Measurements from ENCODE around the gene TGM2. TPM values are rescaled to one million over a fixed set of nuclear protein-coding genes. Genes with fewer than 3 reads are reported as not detected.

Gene TGM2
- total and polyA plus RNA-seq, 9 of the 15 experiments (the other 6 are each of a cell fraction or from before 2014, with no cell fraction given): 5.5 to 78.5 (median 37.6) TPM

DNA sequence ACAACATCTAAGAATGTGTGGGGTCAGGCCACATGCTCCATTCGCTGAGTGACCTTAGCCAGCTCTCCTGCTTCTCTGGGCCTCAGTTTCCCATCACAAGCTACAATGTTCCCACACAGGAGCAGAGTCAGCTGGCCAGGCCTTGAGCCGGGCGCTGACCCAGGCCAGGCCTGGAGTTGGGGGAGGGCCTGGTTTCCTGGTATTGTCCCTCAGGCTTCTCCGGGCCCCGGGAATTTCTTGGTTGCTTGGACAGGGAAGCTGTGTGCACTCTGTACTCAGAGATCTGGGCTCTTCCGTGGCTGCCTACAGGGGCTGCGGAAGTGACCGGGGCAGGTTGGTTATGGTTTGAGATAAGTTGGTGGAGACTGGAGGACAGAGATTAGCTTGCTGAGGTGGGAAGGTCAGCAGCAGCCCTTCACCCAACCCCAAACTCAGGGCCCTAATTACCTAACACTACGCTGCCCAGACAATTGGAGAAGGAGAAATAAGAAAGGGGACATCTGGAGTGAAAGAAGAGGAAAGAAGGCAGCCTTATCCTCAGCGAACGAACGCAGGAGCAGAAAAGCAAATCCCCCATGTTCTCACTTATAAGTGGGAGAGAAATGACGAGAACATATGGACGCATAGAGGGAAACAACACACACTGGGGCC lies 6.2 kb downstream of the TGM2 start (continued):
- TF ChIP-seq, protein P1, sequence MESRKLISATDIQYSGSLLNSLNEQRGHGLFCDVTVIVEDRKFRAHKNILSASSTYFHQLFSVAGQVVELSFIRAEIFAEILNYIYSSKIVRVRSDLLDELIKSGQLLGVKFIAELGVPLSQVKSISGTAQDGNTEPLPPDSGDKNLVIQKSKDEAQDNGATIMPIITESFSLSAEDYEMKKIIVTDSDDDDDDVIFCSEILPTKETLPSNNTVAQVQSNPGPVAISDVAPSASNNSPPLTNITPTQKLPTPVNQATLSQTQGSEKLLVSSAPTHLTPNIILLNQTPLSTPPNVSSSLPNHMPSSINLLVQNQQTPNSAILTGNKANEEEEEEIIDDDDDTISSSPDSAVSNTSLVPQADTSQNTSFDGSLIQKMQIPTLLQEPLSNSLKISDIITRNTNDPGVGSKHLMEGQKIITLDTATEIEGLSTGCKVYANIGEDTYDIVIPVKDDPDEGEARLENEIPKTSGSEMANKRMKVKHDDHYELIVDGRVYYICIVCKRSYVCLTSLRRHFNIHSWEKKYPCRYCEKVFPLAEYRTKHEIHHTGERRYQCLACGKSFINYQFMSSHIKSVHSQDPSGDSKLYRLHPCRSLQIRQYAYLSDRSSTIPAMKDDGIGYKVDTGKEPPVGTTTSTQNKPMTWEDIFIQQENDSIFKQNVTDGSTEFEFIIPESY (CRISPR knock-in tag; IDR thresholded peaks at IDR 0.05): no peak
- TF ChIP-seq HDAC1 (IDR thresholded peaks at IDR 0.05) (peak; percentile 5 to 91; a peak in 2 of 4 replicates), ZNF668 (CRISPR knock-in tag; IDR thresholded peaks at IDR 0.05) (peak; percentile 81; the same call in 1 of the 2 replicates), ZNF134 (CRISPR knock-in tag; conservative IDR thresholded peaks at IDR 0.05) (0 out of 2 replicates have a peak, but pooled peaks have one; percentile 10), THRB (CRISPR knock-in tag; conservative IDR thresholded peaks at IDR 0.05) (no peak), SMAD1 (IDR thresholded peaks at IDR 0.05; ENCODE audit: low read depth, low read length, partially characterized antibody) (peak; percentile 45), HIVEP1 (CRISPR knock-in tag; IDR thresholded peaks at IDR 0.05) (no peak), CREBBP (IDR thresholded peaks at IDR 0.05; ENCODE audit: low read depth, low read length) (no peak), ZNF561 (CRISPR knock-in tag; conservative IDR thresholded peaks at IDR 0.05) (no peak), ETV5 (CRISPR knock-in tag; IDR thresholded peaks at IDR 0.05; ENCODE audit: low read depth) (peak; percentile 96), MIER1 (IDR thresholded peaks at IDR 0.05; ENCODE audit: low read depth) (no peak; the same call in 1 of the 2 replicates), FOXK2 (conservative IDR thresholded peaks at IDR 0.05 in 1 of 2, IDR thresholded peaks at IDR 0.05 in 1 of 2; ENCODE audit: low read depth in 2 of 2) (peak in 1 of 2 experiments; percentile 15; a peak in 1 of 4 replicates), SMARCE1 (IDR thresholded peaks at IDR 0.05) (peak; percentile 92), NBN (IDR thresholded peaks at IDR 0.05; ENCODE audit: low read depth) (peak; percentile 93), KAT8 (IDR thresholded peaks at IDR 0.05; ENCODE audit: low read depth) (no peak), E2F3 (CRISPR knock-in tag; IDR thresholded peaks at IDR 0.05) (peak; percentile 62; the same call in 1 of the 2 replicates), ZFP91 (CRISPR knock-in tag; IDR thresholded peaks at IDR 0.05) (0 out of 2 replicates have a peak, but pooled peaks have one; percentile 28)
- TF ChIP-seq, protein P2, sequence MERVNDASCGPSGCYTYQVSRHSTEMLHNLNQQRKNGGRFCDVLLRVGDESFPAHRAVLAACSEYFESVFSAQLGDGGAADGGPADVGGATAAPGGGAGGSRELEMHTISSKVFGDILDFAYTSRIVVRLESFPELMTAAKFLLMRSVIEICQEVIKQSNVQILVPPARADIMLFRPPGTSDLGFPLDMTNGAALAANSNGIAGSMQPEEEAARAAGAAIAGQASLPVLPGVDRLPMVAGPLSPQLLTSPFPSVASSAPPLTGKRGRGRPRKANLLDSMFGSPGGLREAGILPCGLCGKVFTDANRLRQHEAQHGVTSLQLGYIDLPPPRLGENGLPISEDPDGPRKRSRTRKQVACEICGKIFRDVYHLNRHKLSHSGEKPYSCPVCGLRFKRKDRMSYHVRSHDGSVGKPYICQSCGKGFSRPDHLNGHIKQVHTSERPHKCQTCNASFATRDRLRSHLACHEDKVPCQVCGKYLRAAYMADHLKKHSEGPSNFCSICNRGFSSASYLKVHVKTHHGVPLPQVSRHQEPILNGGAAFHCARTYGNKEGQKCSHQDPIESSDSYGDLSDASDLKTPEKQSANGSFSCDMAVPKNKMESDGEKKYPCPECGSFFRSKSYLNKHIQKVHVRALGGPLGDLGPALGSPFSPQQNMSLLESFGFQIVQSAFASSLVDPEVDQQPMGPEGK (CRISPR knock-in tag; IDR thresholded peaks at IDR 0.05; ENCODE audit: borderline replicate concordance): no peak
- TF ChIP-seq, protein P3, sequence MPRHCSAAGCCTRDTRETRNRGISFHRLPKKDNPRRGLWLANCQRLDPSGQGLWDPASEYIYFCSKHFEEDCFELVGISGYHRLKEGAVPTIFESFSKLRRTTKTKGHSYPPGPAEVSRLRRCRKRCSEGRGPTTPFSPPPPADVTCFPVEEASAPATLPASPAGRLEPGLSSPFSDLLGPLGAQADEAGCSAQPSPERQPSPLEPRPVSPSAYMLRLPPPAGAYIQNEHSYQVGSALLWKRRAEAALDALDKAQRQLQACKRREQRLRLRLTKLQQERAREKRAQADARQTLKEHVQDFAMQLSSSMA (CRISPR knock-in tag; IDR thresholded peaks at IDR 0.05): no peak
